Measurements from ENCODE around the gene RAVER1. TPM values are rescaled to one million over a fixed set of nuclear protein-coding genes. Genes with fewer than 3 reads are reported as not detected.

RAVER1 gene
- total and polyA plus RNA-seq, 2 donors (not counting 3 experiments of a cell fraction or from before 2014, with no cell fraction given), result 5.2 to 47.6 TPM

DNA sequence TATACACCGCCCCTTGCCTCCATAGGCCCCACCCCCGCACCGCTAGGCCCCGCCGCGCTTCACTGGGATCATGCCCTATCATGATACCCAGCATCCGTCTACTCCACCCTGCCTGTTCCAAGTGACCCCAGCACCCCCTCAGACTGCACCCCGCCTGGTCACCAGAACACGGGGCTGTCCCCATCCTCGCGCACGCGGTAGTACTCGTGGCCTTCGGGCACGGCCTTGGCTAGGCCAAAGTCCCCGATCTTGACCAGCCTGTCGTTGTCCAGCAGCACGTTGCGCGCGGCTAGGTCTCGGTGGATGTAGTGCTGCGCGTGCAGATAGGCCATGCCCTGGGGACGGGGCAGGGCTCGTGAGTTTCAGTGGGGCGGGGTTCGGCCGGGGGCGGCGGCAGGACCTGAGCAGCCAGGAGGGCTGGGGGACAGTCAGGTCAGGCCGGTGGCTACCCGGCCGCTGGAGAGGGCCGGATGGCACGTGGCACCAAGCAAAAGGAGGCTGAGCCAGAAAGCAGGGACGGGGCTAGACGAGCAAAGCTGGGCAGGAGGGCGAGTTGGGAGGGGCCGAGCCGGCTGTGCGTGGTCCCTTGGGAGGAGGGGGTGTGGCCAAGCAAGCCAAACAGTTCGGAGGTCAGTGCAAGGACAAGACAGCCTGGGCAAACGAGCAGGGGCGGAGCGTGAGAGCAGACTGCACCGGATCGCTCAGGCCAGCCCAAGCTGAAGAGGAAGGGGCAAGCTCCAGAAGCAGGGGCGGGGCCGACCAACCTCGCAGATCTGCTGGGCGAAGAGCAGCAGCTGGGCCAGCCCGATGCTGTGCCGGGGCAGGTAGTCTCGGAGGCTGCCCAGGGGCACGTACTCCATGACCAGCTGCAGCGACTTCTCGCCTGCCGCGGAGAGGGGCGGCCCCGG is 19.7 kb upstream of the RAVER1 start:
- Histone ChIP-seq H3K4me3 (replicated peaks in 1 of 3; ENCODE audit: insufficient read depth in 1 of 3, low read depth in 1 of 3, low read length in 3 of 3) (no peak overlapping the region), H3K9me3 (replicated peaks; ENCODE audit: control insufficient read depth, insufficient read depth, low read length) (no peaks in the 10 kb centered on the region), H3K27me3 (ENCODE audit: control insufficient read depth in 2 of 2, insufficient read depth in 2 of 2, low read length in 2 of 2) (no peaks in the 10 kb centered on the region), H3K4me2 (ENCODE audit: insufficient read depth, low read length) (no peak overlapping the region), H3K4me1 (ENCODE audit: control insufficient read depth, extremely low read depth, insufficient read depth, low read length) (no peaks in the 10 kb centered on the region), H2AFZ (ENCODE audit: low read depth, low read length) (no peak overlapping the region), H3K79me2 (ENCODE audit: control insufficient read depth, insufficient read depth, low read length) (no peaks in the 10 kb centered on the region), H3K9me1 (replicated peaks; ENCODE audit: control insufficient read depth, extremely low read depth, insufficient read depth, low read length) (no peaks in the 10 kb centered on the region), H4K20me1 (replicated peaks; ENCODE audit: control insufficient read depth, extremely low read depth, insufficient read depth, low read length) (no peaks in the 10 kb centered on the region), H3K36me3 (ENCODE audit: control insufficient read depth in 2 of 2, extremely low read depth in 1 of 2, insufficient read depth in 2 of 2, low read length in 2 of 2) (peaks cover 12 to 35% of the 10 kb centered on the region in 2 experiments), H3K27ac (ENCODE audit: insufficient read depth, low read depth, low read length) (no peak overlapping the region), H3K9ac (replicated peaks; ENCODE audit: extremely low read depth, insufficient read depth, low read length) (no peak overlapping the region)
- intact Hi-C loops (cut with micrococcal nuclease), result no loop called here
- no peak for TF ChIP-seq GATA2 (IDR thresholded peaks at IDR 0.05; ENCODE audit: insufficient read depth, insufficient read length, low read depth, low read length)
- TF ChIP-seq POLR2A (IDR thresholded peaks at IDR 0.05; ENCODE audit: low read depth, low read length), result no peak
- no peak for TF ChIP-seq FOS (IDR thresholded peaks at IDR 0.05; ENCODE audit: borderline replicate concordance, insufficient read depth, low read length)
- TF ChIP-seq EZH2 (IDR thresholded peaks at IDR 0.05; ENCODE audit: borderline replicate concordance, low read depth, low read length, severe bottlenecking), result no peak
- TF ChIP-seq, protein P1, sequence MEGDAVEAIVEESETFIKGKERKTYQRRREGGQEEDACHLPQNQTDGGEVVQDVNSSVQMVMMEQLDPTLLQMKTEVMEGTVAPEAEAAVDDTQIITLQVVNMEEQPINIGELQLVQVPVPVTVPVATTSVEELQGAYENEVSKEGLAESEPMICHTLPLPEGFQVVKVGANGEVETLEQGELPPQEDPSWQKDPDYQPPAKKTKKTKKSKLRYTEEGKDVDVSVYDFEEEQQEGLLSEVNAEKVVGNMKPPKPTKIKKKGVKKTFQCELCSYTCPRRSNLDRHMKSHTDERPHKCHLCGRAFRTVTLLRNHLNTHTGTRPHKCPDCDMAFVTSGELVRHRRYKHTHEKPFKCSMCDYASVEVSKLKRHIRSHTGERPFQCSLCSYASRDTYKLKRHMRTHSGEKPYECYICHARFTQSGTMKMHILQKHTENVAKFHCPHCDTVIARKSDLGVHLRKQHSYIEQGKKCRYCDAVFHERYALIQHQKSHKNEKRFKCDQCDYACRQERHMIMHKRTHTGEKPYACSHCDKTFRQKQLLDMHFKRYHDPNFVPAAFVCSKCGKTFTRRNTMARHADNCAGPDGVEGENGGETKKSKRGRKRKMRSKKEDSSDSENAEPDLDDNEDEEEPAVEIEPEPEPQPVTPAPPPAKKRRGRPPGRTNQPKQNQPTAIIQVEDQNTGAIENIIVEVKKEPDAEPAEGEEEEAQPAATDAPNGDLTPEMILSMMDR (IDR thresholded peaks at IDR 0.05; ENCODE audit: extremely low read depth in 1 of 2, insufficient read depth in 1 of 2, low read depth in 1 of 2, low read length in 2 of 2), result no peak
- no peak for TF ChIP-seq MYC (IDR thresholded peaks at IDR 0.05; ENCODE audit: low read depth, low read length)
- no peak for TF ChIP-seq JUN (IDR thresholded peaks at IDR 0.05; ENCODE audit: borderline replicate concordance, insufficient read depth, insufficient read length, low read depth)
- TF ChIP-seq, protein P2, sequence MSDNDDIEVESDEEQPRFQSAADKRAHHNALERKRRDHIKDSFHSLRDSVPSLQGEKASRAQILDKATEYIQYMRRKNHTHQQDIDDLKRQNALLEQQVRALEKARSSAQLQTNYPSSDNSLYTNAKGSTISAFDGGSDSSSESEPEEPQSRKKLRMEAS (IDR thresholded peaks at IDR 0.05; ENCODE audit: insufficient read depth, insufficient read length), result no peak
- no peak for TF ChIP-seq POLR2AphosphoS5 (IDR thresholded peaks at IDR 0.05; ENCODE audit: insufficient read depth, low read depth, low read length)
- no TSS peak for BruUV-seq (replicated peaks)
- DNase-seq (ENCODE audit: low read depth, low spot score), result no peak
- CTCF ChIA-PET, result no interaction called here
- POLR2A ChIA-PET, result no interaction called here
- no peak for FAIRE-seq
- dilution Hi-C loops (cut with MboI; ENCODE audit: extremely low pct_ligation_motif_present, low sequenced_read_pairs), result no loop called here

Measured in endothelial cell of umbilical vein (primary cell).